Psoas muscle (tissue), 8 donors: ENCODE measurements around the gene PPP2R2C. TPM values are rescaled to one million over a fixed set of nuclear protein-coding genes. Genes with fewer than 3 reads are reported as not detected.

Experiments
- ATAC-seq, 4 donors: fragments of 200-7000 bp; cut with Tn5 transposase; one replicate each; pipeline ENCODE4 v1.9.1; 2020; ENCODE audit warnings: moderate library complexity in 3 of 4, mild to moderate bottlenecking in 2 of 4
- DNase-seq, 2 donors: peaks; one replicate each; pipeline ENCODE4 v3.0.0-alpha.2; 2020
- H3K27ac ChIP-seq: fragments of 200-600 bp; one replicate; pipeline ENCODE4 v1.8.0; 2022
- H3K27me3 ChIP-seq, 3 donors: fragments of 200-600 bp in 1 of 3; one replicate each; pipeline versions ENCODE4 v1.6.1 to v1.8.0; 2013 to 2022; ENCODE audit warnings: low read length in 2 of 3, mild to moderate bottlenecking in 2 of 3, moderate library complexity in 1 of 3; ENCODE audit not compliant: insufficient read depth in 3 of 3
- H3K36me3 ChIP-seq, 2 donors: fragments of 200-600 bp in 1 of 2; one replicate each; pipeline versions ENCODE4 v1.6.1 to v1.8.0; 2013 to 2022; ENCODE audit warnings: low read depth in 1 of 2, mild to moderate bottlenecking in 1 of 2, moderate library complexity in 1 of 2; ENCODE audit not compliant: insufficient read depth in 1 of 2
- H3K4me1 ChIP-seq: fragments of 200-600 bp; one replicate; pipeline ENCODE4 v1.8.0; 2022
- H3K4me3 ChIP-seq: fragments of 200-600 bp; one replicate; pipeline ENCODE4 v1.8.0; 2022; ENCODE audit warnings: mild to moderate bottlenecking
- H3K9me3 ChIP-seq: fragments of 200-600 bp; one replicate; pipeline ENCODE4 v1.8.0; 2022
- WGBS, 3 donors: extraction: QIAGEN DNeasy Blood & Tissue Kit; methylation state at CpG; one replicate each; pipeline versions ENCODE4 v1.1.6 to v1.1.7; 2013; 5-methylcytosine and 5-hydroxymethylcytosine counted together
- intact Hi-C, 2 donors: fragments of 100-400 bp; cut with DNase I; formaldehyde crosslinking; loops; one replicate each; pipeline versions ENCODE4 v1.11.0 to v1.14.2; 2022
- polyA plus RNA-seq, 3 donors: library from polyadenylated mRNA; stranded (reverse); fragments of 200-250 nt; gene quantifications; one replicate each; pipeline ENCODE4 v1.2.3, GENCODE V29; 2013
- total RNA-seq, 4 donors: library from RNA; stranded (reverse); fragmentation: NEBNext Ultra II Directional in 2 of 4; extraction: Animal tissue kit (Norgen Biotek cat#: 25700) in 2 of 4; gene quantifications; one replicate each; pipeline versions ENCODE4 v1.2.1 to v1.2.4, GENCODE V29; 2021 to 2023
- TF ChIP-seq, protein P1 (sequence below): fragments of 200-600 bp; IDR thresholded peaks from one replicate; pipeline ENCODE4 v1.8.0; 2022; ENCODE audit warnings: antibody characterized with exemption
- donor health status: healthy with polysubstance abuse.
- donor health status: DM: no; HTN: no; CAD: no; lungs with moderate emphysema.
- donor health status: Bipolar disorder and iron deficiency.
- donor health status: healthy.
- donor health status: DM: yes; HTN: yes; CAD: no.
- donor health status: DM: no; HTN: no; CAD: no.
- donor health status: DM: no; HTN: no; CAD: no.
- donor health status: DM: yes; HTN: yes; CAD: no.

PPP2R2C gene
- total and polyA plus RNA-seq, 7 donors: 0.08 to 3.2 (median 1.2) TPM

DNA sequence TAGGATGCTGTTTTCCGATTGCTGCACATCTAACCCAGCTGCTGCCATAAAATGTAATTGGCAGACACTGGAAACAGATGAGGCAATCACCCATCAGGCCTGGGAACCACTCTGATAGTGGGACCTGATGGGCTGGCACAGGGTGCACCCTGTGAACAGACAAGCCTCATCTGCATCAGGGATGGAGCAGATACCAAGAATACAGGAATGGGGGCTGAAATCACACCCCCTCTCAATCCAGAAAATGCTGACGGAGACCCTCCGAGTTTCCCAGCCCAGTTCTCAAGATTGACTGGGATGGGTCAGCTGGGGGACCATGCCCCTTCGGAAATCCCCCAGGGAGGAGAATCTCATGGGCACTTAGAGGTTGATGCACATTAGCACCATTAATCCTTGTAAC, 28.8 kb upstream of the PPP2R2C start:
- Histone ChIP-seq H3K36me3 (no peaks in the 10 kb centered on the region), H3K27me3 (peaks cover 0 to 20% (median 1%) of the 10 kb centered on the region in 3 donors), H3K27ac (no peak overlapping the region), H3K4me3 (no peak overlapping the region), H3K4me1 (no peaks in the 10 kb centered on the region), H3K9me3 (peaks cover 6% of the 10 kb centered on the region)
- ATAC-seq (no peak), DNase-seq (no peak)
- intact Hi-C loops: no loop called here
- TF ChIP-seq, protein P1, sequence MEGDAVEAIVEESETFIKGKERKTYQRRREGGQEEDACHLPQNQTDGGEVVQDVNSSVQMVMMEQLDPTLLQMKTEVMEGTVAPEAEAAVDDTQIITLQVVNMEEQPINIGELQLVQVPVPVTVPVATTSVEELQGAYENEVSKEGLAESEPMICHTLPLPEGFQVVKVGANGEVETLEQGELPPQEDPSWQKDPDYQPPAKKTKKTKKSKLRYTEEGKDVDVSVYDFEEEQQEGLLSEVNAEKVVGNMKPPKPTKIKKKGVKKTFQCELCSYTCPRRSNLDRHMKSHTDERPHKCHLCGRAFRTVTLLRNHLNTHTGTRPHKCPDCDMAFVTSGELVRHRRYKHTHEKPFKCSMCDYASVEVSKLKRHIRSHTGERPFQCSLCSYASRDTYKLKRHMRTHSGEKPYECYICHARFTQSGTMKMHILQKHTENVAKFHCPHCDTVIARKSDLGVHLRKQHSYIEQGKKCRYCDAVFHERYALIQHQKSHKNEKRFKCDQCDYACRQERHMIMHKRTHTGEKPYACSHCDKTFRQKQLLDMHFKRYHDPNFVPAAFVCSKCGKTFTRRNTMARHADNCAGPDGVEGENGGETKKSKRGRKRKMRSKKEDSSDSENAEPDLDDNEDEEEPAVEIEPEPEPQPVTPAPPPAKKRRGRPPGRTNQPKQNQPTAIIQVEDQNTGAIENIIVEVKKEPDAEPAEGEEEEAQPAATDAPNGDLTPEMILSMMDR: no peak
- 71 to 84% (median 72%) methylated on average over 4 of the region's 4 CpGs for WGBS, 3 donors

DNA sequence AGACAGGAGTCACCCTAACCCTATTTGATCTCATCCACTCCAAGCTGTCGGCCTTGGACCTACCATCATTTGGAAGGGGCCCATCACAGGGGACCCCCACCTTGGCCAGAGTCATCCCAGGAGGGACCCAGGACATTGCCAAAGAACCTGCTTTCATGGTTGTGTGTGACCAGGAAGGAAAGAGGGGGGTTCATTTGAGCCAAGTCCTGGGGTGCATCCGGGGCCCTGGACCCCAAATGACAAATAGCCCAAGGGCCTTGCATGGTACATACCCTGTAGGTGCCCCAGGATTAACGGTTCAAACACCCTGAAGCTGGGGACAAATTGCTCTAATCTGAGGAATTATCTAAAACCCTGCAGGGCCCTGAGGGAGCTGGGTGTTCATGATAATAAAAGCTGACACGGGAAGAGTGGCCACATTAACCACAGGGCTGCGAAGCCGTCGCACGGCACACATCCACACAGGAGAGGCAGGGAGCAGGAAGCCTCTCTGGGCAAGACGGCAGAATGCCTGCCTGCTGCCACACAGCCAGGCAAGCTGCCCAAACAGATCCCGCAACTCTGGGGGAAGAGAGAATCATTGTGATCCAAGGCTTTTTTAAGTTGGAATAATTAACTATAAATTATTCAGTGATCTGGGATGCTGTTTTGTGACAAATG, 28.2 kb upstream of the PPP2R2C start:
- H3K4me1 ChIP-seq: no peaks in the 10 kb centered on the region
- H3K36me3 ChIP-seq: no peaks in the 10 kb centered on the region
- H3K9me3 ChIP-seq: peaks cover 6% of the 10 kb centered on the region
- TF ChIP-seq, protein P1: no peak
- H3K4me3 ChIP-seq: no peak overlapping the region
- no peak for ATAC-seq
- H3K27me3 ChIP-seq: peaks cover 0 to 20% (median 2%) of the 10 kb centered on the region in 3 donors
- H3K27ac ChIP-seq: no peak overlapping the region
- DNase-seq: no peak
- intact Hi-C loops: no loop called here
- 56 to 72% (median 66%) methylated on average over 10 of the region's 10 CpGs for WGBS, 3 donors

DNA sequence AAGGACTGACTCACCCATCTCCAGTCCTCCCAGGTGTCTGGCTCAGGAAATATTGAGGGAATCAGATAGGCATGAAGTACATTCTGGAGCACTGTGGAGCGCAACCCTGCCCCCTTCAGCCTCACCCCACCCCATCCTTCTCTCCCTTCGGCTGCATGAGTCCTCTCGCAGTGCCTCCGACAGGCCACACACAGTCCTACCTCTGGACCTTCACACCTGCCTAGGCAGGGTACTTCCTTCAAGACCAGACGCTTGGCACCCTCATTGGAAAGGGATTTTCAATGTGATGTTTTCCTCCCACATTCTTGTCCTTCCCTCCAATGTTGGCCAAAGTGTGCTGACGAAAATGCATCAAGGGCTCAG, 26.8 kb upstream of the PPP2R2C start:
- H3K36me3 ChIP-seq: no peaks in the 10 kb centered on the region
- H3K4me1 ChIP-seq: no peaks in the 10 kb centered on the region
- no peak overlapping the region for H3K4me3 ChIP-seq
- peaks cover 0 to 31% (median 2%) of the 10 kb centered on the region in 3 donors for H3K27me3 ChIP-seq
- no peak overlapping the region for H3K27ac ChIP-seq
- intact Hi-C loops: no loop called here
- TF ChIP-seq, protein P1: no peak
- DNase-seq (no peak), ATAC-seq (no peak)
- WGBS, 3 donors: 69 to 74% (median 73%) methylated on average over 6 of the region's 6 CpGs
- H3K9me3 ChIP-seq: no peaks in the 10 kb centered on the region

DNA sequence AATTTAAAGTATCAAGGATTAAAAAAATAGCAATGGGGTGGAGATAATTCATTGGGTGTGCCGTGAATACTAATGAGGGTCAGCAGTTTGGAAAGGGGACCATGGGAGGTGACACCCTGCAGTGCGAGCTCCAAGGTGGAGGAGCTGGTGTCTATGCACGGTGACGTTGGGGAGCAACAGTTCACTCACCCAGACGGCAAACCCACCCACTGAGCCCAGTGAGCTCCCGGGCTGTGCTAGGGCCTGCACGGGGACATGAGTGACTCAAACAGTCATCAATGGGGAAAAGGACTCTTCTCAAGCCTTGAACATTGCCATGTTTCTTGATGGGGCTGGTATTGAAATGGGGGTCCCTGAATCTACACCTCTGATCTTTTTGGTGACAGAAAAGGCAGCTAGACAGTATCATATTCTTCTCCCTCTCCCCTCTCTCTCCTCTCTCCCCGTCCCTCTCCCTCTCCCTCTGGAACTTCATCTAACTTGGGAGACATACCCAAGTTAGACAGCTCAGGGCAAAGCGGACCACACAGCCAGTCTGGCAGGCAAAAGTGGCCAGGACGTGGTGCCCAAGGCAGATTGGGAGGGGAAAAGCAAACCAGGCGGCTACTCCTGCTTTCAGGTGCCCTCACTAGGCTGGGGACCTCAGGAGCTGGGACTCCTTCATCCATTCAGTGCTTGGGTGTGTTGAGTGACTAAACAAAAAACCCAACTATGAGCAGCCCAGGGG, 26.3 kb upstream of the PPP2R2C start:
- H3K27ac ChIP-seq: no peak overlapping the region
- TF ChIP-seq, protein P1: no peak
- H3K9me3 ChIP-seq: no peaks in the 10 kb centered on the region
- no peak for DNase-seq
- ATAC-seq: no peak
- peaks cover 0 to 37% (median 2%) of the 10 kb centered on the region in 3 donors for H3K27me3 ChIP-seq
- intact Hi-C loops: no loop called here
- WGBS, 3 donors: 58 to 64% (median 58%) methylated on average over 10 to 11 of the region's 11 CpGs
- H3K4me3 ChIP-seq: no peak overlapping the region
- no peaks in the 10 kb centered on the region for H3K4me1 ChIP-seq
- H3K36me3 ChIP-seq: no peaks in the 10 kb centered on the region
